A673 (cell line): ENCODE data around the gene SANBR. TPM values are rescaled to one million over a fixed set of nuclear protein-coding genes. Genes with fewer than 3 reads are reported as not detected.
"Not testable (repeated sequence)": the region's sequence is repeated elsewhere in the genome, so short reads cannot be mapped to it uniquely, and the experiment has no call there.

Experiments
- BruUV-seq: library from RNA; stranded (reverse); fragments of 400-500 nt; replicated peaks from 2 replicates; lab custom pipeline; 2021; lab: Mats Ljungman, UMichigan
- CTCF ChIA-PET: fragments of 300-600 bp; sonication (Branson Sonifier 250); formaldehyde crosslinking; loops from one replicate; lab custom pipeline; 2022; ENCODE audit warnings: antibody characterized with exemption; lab: Charles Lee
- POLR2A ChIA-PET: fragments of 300-600 bp; sonication (Branson Sonifier 250); formaldehyde crosslinking; loops from one replicate; lab custom pipeline; 2022; ENCODE audit warnings: antibody characterized with exemption; ENCODE audit not compliant: low non-redundant PET; lab: Charles Lee
- DNase-seq: peaks from one replicate; pipeline ENCODE4 v3.0.0-alpha.2; 2015; ENCODE audit warnings: low spot score
- H3K27ac ChIP-seq: fragments of 200-600 bp; sonication (generic); 2 replicates; pipeline ENCODE4 v1.5.1; 2016; ENCODE audit warnings: mixed run types, low read depth, mild to moderate bottlenecking, mixed read lengths, antibody characterized with exemption, low read length; ENCODE audit not compliant: poor library complexity, severe bottlenecking
- H3K27me3 ChIP-seq: fragments of 200-600 bp; sonication (generic); replicated peaks from 2 replicates; pipeline ENCODE4 v1.6.1; 2017; ENCODE audit warnings: mixed run types, low read depth, mild to moderate bottlenecking, mixed read lengths, antibody characterized with exemption, low read length; ENCODE audit not compliant: insufficient read depth, poor library complexity
- H3K36me3 ChIP-seq: fragments of 200-600 bp; sonication (generic); 2 replicates; pipeline ENCODE4 v1.6.1; 2016; ENCODE audit warnings: mixed run types, mild to moderate bottlenecking, mixed read lengths, antibody characterized with exemption, low read length; ENCODE audit not compliant: insufficient read depth, poor library complexity, severe bottlenecking
- H3K4me1 ChIP-seq: fragments of 200-600 bp; sonication (generic); 2 replicates; pipeline ENCODE4 v1.6.1; 2017; ENCODE audit warnings: mixed run types, mild to moderate bottlenecking, mixed read lengths, antibody characterized with exemption, low read length; ENCODE audit not compliant: insufficient read depth, poor library complexity, severe bottlenecking
- H3K4me3 ChIP-seq: fragments of 200-600 bp; sonication (generic); 2 replicates; pipeline ENCODE4 v1.5.1; 2016; ENCODE audit warnings: low read depth, mixed run types, mild to moderate bottlenecking, mixed read lengths, low read length; ENCODE audit not compliant: poor library complexity, severe bottlenecking
- H3K9me3 ChIP-seq: fragments of 200-600 bp; sonication (generic); 2 replicates; pipeline ENCODE4 v1.6.1; 2016; ENCODE audit warnings: mixed run types, low read depth, mild to moderate bottlenecking, mixed read lengths, antibody characterized with exemption, low read length; ENCODE audit not compliant: poor library complexity, severe bottlenecking
- EZH2 ChIP-seq: fragments of 200-600 bp; sonication (generic); IDR thresholded peaks from 2 replicates; pipeline ENCODE4 v1.6.1; 2017; ENCODE audit warnings: borderline replicate concordance, low read depth, mild to moderate bottlenecking, mixed read lengths, antibody characterized with exemption, low read length; ENCODE audit not compliant: poor library complexity, severe bottlenecking
- intact Hi-C: fragments of 100-400 bp; cut with micrococcal nuclease; formaldehyde crosslinking; loops from one replicate; pipeline ENCODE4 v1.10.0; 2022; ENCODE audit not compliant: unreplicated experiment
- total RNA-seq: library from RNA; stranded (reverse); gene quantifications from 2 replicates; pipeline ENCODE4 v1.2.3, GENCODE V29; 2021
- TF ChIP-seq, protein P1 (sequence below): fragments of 300-800, 200-600 bp; sonication (generic); conservative IDR thresholded peaks from 2 replicates; pipeline ENCODE4 v1.5.1; 2017; ENCODE audit warnings: low read depth, mild to moderate bottlenecking, antibody characterized with exemption, low read length, moderate library complexity, mixed read lengths

Gene SANBR
- total RNA-seq, 1 experiment from 2014 or later: 12.1 TPM

GRCh38 chr2:61029533-61029932 lies 36.1 kb upstream of the SANBR start:
- intact Hi-C loops: no loop called here
- ChIA-PET CTCF (no interaction called here), POLR2A (no interaction called here)
- DNase-seq: no peak
- no TSS peak for BruUV-seq
- no peak overlapping the region for H3K27ac ChIP-seq
- no peaks in the 10 kb centered on the region for H3K9me3 ChIP-seq
- TF ChIP-seq EZH2: no peak
- TF ChIP-seq, protein P1, sequence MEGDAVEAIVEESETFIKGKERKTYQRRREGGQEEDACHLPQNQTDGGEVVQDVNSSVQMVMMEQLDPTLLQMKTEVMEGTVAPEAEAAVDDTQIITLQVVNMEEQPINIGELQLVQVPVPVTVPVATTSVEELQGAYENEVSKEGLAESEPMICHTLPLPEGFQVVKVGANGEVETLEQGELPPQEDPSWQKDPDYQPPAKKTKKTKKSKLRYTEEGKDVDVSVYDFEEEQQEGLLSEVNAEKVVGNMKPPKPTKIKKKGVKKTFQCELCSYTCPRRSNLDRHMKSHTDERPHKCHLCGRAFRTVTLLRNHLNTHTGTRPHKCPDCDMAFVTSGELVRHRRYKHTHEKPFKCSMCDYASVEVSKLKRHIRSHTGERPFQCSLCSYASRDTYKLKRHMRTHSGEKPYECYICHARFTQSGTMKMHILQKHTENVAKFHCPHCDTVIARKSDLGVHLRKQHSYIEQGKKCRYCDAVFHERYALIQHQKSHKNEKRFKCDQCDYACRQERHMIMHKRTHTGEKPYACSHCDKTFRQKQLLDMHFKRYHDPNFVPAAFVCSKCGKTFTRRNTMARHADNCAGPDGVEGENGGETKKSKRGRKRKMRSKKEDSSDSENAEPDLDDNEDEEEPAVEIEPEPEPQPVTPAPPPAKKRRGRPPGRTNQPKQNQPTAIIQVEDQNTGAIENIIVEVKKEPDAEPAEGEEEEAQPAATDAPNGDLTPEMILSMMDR: no peak
- H3K4me1 ChIP-seq: no peaks in the 10 kb centered on the region
- H3K36me3 ChIP-seq: peaks cover 22% of the 10 kb centered on the region
- no peak overlapping the region for H3K4me3 ChIP-seq
- H3K27me3 ChIP-seq: no peaks in the 10 kb centered on the region

DNA sequence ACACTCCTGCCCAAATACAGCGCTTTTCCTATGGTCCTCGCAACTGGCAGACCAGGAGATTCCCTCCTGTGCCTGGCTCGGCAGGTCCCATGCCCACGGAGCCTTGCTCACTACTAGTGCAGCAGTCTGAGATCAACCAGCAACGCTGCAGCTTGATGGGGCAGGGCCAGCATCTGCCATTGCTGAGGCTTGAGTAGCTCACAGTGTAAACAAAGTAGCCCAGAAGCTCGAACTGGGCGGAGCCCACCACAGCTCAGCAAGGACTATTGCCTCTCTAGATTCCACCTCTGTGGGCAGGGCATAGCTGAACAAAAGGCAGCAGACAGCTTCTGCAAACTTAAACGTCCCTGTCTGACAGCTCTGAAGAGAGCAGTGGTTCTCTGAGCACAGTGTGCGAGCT lies 31.1 kb upstream of the SANBR start:
- intact Hi-C loops, H3K4me3 ChIP-seq, BruUV-seq, H3K27ac ChIP-seq, DNase-seq, H3K9me3 ChIP-seq, H3K4me1 ChIP-seq, CTCF ChIA-PET, H3K27me3 ChIP-seq: not testable (repeated sequence)
- H3K36me3 ChIP-seq: peaks cover 29% of the 10 kb centered on the region
- POLR2A ChIA-PET: interaction anchor here (0.6 kb wide), 1 partner anchor 35 kb away, joined by 3 read pairs; no protein-coding TSS in a partner anchor

GRCh38 chr2:61036643-61037042 lies 29.0 kb upstream of the SANBR start:
- BruUV-seq, H3K27me3 ChIP-seq, POLR2A ChIA-PET, H3K4me3 ChIP-seq, H3K27ac ChIP-seq, CTCF ChIA-PET, DNase-seq, H3K4me1 ChIP-seq, intact Hi-C loops, H3K9me3 ChIP-seq: not testable (repeated sequence)
- peaks cover 24% of the 10 kb centered on the region for H3K36me3 ChIP-seq

GRCh38 chr2:61042807-61043206 lies 22.9 kb upstream of the SANBR start:
- TF ChIP-seq, protein P1: no peak
- no peak for TF ChIP-seq EZH2
- ChIA-PET CTCF (no interaction called here), POLR2A (interaction anchor here (0.6 kb wide), 1 partner anchor 262 kb away, joined by 24 read pairs; no protein-coding TSS in a partner anchor)

More at GRCh38 chr2:61042807-61043206, 22.9 kb upstream of the SANBR start:
- DNase-seq: no peak
- Histone ChIP-seq H3K27me3 (no peaks in the 10 kb centered on the region), H3K9me3 (no peaks in the 10 kb centered on the region), H3K27ac (no peak overlapping the region), H3K36me3 (peaks cover 11% of the 10 kb centered on the region), H3K4me3 (no peak overlapping the region), H3K4me1 (peaks cover 16% of the 10 kb centered on the region)
- BruUV-seq: no TSS peak
- intact Hi-C loops: no loop called here
